Measurements from ENCODE around the gene ERN2. TPM values are rescaled to one million over a fixed set of nuclear protein-coding genes. Genes with fewer than 3 reads are reported as not detected.
A peak's percentile ranks its signal among the peaks of the same experiment; 100 is the strongest.

The ERN2 gene
- total RNA-seq, 1 donor from 2014 or later, result not detected

GRCh38 chr16:23640615-23640930 is 72.4 kb downstream of the ERN2 start:
- H3K27me3 ChIP-seq (ENCODE audit: insufficient read depth, low read length), result no peaks in the 10 kb centered on the region
- TF ChIP-seq EZH2 (IDR thresholded peaks at IDR 0.05; ENCODE audit: insufficient read depth, low read length), result no peak
- TF ChIP-seq, protein P1, sequence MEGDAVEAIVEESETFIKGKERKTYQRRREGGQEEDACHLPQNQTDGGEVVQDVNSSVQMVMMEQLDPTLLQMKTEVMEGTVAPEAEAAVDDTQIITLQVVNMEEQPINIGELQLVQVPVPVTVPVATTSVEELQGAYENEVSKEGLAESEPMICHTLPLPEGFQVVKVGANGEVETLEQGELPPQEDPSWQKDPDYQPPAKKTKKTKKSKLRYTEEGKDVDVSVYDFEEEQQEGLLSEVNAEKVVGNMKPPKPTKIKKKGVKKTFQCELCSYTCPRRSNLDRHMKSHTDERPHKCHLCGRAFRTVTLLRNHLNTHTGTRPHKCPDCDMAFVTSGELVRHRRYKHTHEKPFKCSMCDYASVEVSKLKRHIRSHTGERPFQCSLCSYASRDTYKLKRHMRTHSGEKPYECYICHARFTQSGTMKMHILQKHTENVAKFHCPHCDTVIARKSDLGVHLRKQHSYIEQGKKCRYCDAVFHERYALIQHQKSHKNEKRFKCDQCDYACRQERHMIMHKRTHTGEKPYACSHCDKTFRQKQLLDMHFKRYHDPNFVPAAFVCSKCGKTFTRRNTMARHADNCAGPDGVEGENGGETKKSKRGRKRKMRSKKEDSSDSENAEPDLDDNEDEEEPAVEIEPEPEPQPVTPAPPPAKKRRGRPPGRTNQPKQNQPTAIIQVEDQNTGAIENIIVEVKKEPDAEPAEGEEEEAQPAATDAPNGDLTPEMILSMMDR (IDR thresholded peaks at IDR 0.05; ENCODE audit: insufficient read depth, low read depth, low read length), result no peak
- peaks cover 54% of the 10 kb centered on the region for H3K79me2 ChIP-seq (ENCODE audit: insufficient read depth, low read length)
- no peaks in the 10 kb centered on the region for H3K9me3 Mint-ChIP-seq (ENCODE audit: unreplicated experiment)
- peaks cover 3% of the 10 kb centered on the region for H3K4me1 Mint-ChIP-seq (ENCODE audit: low read depth, unreplicated experiment)
- peaks cover 15% of the 10 kb centered on the region for H3K4me1 ChIP-seq (ENCODE audit: insufficient read depth, low read length)
- H2AFZ ChIP-seq (ENCODE audit: low read depth, low read length), result peak overlapping the region; percentile 87
- no peaks in the 10 kb centered on the region for H3K9me3 ChIP-seq (ENCODE audit: insufficient read depth, low read depth, low read length)
- H4K20me1 ChIP-seq (ENCODE audit: insufficient read depth, low read length), result peaks cover 11% of the 10 kb centered on the region
- peak overlapping the region; percentile 96 for H3K9ac ChIP-seq (ENCODE audit: low read length)
- H3K4me3 Mint-ChIP-seq (ENCODE audit: unreplicated experiment), result peak overlapping the region; percentile 99
- peaks cover 9% of the 10 kb centered on the region for H3K36me3 Mint-ChIP-seq (ENCODE audit: low read depth, unreplicated experiment)
- peaks cover 16% of the 10 kb centered on the region for H3K36me3 ChIP-seq (ENCODE audit: insufficient read depth, low read length)
- H3K4me2 ChIP-seq (ENCODE audit: low read length), result peak overlapping the region; percentile 87
- peak overlapping the region; percentile 97 for H3K4me3 ChIP-seq (ENCODE audit: insufficient read depth, low read depth, low read length)
- peak overlapping the region; percentile 86 for H3K27ac ChIP-seq (ENCODE audit: low read depth, low read length)
- FAIRE-seq, result no peak
- DNase-seq (ENCODE audit: low read depth), result no peak
- H3K27ac Mint-ChIP-seq (ENCODE audit: unreplicated experiment), result peak overlapping the region; percentile 86
- no peaks in the 10 kb centered on the region for H3K27me3 Mint-ChIP-seq (ENCODE audit: low read depth, unreplicated experiment)

Other genes starting within 250 kb of the ERN2 start
- gene GGA2, start 202.7 kb downstream of the ERN2 start, total RNA-seq, result 74.2 and 84.0 TPM in 2 replicates
- 19.4 and 24.4 TPM in 2 replicates for gene EARS2, start 155.9 kb downstream of the ERN2 start, total RNA-seq
- gene UBFD1, start 155.5 kb downstream of the ERN2 start, total RNA-seq, result 144 and 146 TPM in 2 replicates
- gene NDUFAB1, start 116.9 kb downstream of the ERN2 start, total RNA-seq, result 92.5 and 93.1 TPM in 2 replicates
- gene PALB2, start 71.9 kb downstream of the ERN2 start, total RNA-seq, result 12.2 and 12.8 TPM in 2 replicates
- gene DCTN5, start 71.8 kb downstream of the ERN2 start, total RNA-seq, result 110 and 117 TPM in 2 replicates
- 6.8 and 10.5 TPM in 2 replicates for gene PLK1, start 34.3 kb downstream of the ERN2 start, total RNA-seq
- gene CHP2, start 41.8 kb upstream of the ERN2 start, total RNA-seq, result not detected in 2 replicates
- 2.1 and 2.5 TPM in 2 replicates for gene PRKCB, start 122.8 kb upstream of the ERN2 start, total RNA-seq